ENCODE results near the gene KLHL15.
"Not testable (repeated sequence)": the region's sequence is repeated elsewhere in the genome, so short reads cannot be mapped to it uniquely, and the experiment has no call there.

KLHL15 gene

DNA sequence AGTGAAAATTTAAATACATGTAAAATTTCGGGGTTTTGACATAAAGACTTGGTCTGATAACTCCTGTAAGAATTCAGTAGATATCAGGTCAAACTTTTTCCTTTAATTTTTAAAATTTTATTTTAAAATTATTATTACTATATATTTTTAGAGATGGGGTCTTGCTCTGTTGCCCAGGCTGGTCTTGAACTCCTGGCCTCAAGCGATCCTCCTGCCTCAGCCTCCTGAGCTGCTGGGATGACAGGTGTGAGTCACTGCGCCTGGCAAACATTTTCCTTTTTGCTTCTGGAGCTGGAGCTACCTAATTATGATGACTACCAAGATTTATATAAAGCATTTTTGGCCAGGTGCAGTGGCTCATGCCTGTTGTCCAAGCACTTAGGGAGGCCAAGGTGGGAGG lies 37.3 kb downstream of the KLHL15 start:
- Histone ChIP-seq H3K27me3 (replicated peaks; ENCODE audit: control insufficient read depth, insufficient read depth, low read length) (no peaks in the 10 kb centered on the region), H3K4me3 (replicated peaks; ENCODE audit: low read depth, low read length) (no peak overlapping the region), H3K36me3 (ENCODE audit: control insufficient read depth, insufficient read depth, low read length) (no peaks in the 10 kb centered on the region)
- no peak for DNase-seq (ENCODE audit: extremely low read depth, insufficient read length)
- TF ChIP-seq, protein P1, sequence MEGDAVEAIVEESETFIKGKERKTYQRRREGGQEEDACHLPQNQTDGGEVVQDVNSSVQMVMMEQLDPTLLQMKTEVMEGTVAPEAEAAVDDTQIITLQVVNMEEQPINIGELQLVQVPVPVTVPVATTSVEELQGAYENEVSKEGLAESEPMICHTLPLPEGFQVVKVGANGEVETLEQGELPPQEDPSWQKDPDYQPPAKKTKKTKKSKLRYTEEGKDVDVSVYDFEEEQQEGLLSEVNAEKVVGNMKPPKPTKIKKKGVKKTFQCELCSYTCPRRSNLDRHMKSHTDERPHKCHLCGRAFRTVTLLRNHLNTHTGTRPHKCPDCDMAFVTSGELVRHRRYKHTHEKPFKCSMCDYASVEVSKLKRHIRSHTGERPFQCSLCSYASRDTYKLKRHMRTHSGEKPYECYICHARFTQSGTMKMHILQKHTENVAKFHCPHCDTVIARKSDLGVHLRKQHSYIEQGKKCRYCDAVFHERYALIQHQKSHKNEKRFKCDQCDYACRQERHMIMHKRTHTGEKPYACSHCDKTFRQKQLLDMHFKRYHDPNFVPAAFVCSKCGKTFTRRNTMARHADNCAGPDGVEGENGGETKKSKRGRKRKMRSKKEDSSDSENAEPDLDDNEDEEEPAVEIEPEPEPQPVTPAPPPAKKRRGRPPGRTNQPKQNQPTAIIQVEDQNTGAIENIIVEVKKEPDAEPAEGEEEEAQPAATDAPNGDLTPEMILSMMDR (IDR thresholded peaks at IDR 0.05; ENCODE audit: insufficient read depth, low read length, poor library complexity, severe bottlenecking) = no peak

- no peak overlapping the region for H3K4me3 ChIP-seq (replicated peaks; ENCODE audit: low read depth, low read length)
- TF ChIP-seq, protein P1 (IDR thresholded peaks at IDR 0.05; ENCODE audit: insufficient read depth, low read length, poor library complexity, severe bottlenecking) = no peak
- no peaks in the 10 kb centered on the region for H3K36me3 ChIP-seq (ENCODE audit: control insufficient read depth, insufficient read depth, low read length)
- DNase-seq (ENCODE audit: extremely low read depth, insufficient read length) = no peak
- H3K27me3 ChIP-seq (replicated peaks; ENCODE audit: control insufficient read depth, insufficient read depth, low read length) = no peaks in the 10 kb centered on the region
Measured at GRCh38 chrX:23982891-23983290, 44.1 kb downstream of the KLHL15 start.

DNA sequence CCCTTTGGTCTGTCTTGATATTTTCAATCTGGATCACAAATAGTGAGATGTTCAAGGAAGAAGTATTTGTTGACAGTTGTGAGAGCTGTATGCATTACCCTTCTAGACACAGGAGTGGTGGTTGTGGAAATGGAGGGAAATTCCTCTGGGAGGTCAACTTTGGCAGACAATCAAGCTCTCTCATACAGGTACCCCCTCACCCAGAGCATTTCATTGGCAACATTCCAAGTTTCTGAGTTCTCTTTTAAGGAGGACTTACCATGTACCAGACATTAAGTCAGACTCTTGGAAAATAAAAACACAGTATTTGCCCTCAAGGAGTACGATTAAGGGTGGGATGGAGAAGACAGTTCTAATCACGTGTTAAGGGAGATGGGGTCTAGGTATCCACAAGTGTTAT lies 45.3 kb downstream of the KLHL15 start:
- no peak for DNase-seq (ENCODE audit: extremely low read depth, insufficient read length)

DNA sequence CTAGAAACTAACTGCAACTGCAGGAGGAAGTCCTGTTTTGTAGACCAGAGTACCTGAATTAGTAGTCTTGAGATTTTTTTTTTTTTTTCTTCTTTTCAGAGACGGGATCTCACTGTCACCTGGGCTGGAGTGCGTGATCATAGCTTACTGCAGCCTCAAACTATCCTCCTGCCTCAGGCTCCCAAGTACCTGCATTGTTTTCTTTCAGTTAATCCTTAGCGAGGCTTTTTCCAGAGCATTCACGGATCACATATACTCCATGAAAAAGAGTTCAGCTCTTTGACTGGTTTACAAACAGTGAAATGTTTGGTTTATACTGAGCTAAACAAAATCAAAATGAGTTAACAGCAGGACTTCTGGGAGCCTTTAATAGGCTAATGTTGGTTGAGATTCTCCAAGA lies 45.8 kb downstream of the KLHL15 start:
- H3K4me3 ChIP-seq (replicated peaks; ENCODE audit: low read depth, low read length) = no peak overlapping the region
- no peak for DNase-seq (ENCODE audit: extremely low read depth, insufficient read length)
- no peaks in the 10 kb centered on the region for H3K36me3 ChIP-seq (ENCODE audit: control insufficient read depth, insufficient read depth, low read length)
- TF ChIP-seq, protein P1 (IDR thresholded peaks at IDR 0.05; ENCODE audit: insufficient read depth, low read length, poor library complexity, severe bottlenecking) = no peak
- H3K27me3 ChIP-seq (replicated peaks; ENCODE audit: control insufficient read depth, insufficient read depth, low read length) = no peaks in the 10 kb centered on the region

More for the DNA sequence above, 45.3 kb downstream of the KLHL15 start:
- no peaks in the 10 kb centered on the region for H3K27me3 ChIP-seq (replicated peaks; ENCODE audit: control insufficient read depth, insufficient read depth, low read length)
- TF ChIP-seq, protein P1 (IDR thresholded peaks at IDR 0.05; ENCODE audit: insufficient read depth, low read length, poor library complexity, severe bottlenecking) = no peak
- H3K36me3 ChIP-seq (ENCODE audit: control insufficient read depth, insufficient read depth, low read length) = no peaks in the 10 kb centered on the region
- H3K4me3 ChIP-seq (replicated peaks; ENCODE audit: low read depth, low read length) = no peak overlapping the region

- H3K27me3 ChIP-seq (replicated peaks; ENCODE audit: control insufficient read depth, insufficient read depth, low read length) = no peaks in the 10 kb centered on the region
- no peaks in the 10 kb centered on the region for H3K36me3 ChIP-seq (ENCODE audit: control insufficient read depth, insufficient read depth, low read length)
- DNase-seq (ENCODE audit: extremely low read depth, insufficient read length) = no peak
- TF ChIP-seq, protein P1 (IDR thresholded peaks at IDR 0.05; ENCODE audit: insufficient read depth, low read length, poor library complexity, severe bottlenecking) = no peak
- no peak overlapping the region for H3K4me3 ChIP-seq (replicated peaks; ENCODE audit: low read depth, low read length)
Measured at GRCh38 chrX:23980011-23980441, 47.0 kb downstream of the KLHL15 start.

DNA sequence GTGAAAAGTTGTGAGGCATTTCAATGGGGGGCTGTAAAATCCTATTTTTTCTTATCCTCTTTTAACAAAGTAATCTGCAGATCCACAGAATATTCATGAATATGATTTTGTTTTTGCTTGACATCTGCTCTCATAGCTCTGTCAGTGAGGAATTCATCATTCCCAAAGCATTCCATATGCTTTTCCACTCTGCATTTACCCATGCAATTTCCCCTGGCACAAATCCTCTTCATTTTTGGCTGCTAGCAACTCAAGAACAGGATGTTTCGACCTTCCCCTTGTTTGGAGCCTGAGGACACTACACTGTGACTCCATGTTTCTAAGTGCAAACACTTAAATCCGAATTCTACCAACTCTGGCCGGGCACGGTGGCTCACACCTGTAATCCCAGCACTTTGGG lies 48.5 kb downstream of the KLHL15 start:
- Histone ChIP-seq H3K4me3 (replicated peaks; ENCODE audit: low read depth, low read length) (no peak overlapping the region), H3K27me3 (replicated peaks; ENCODE audit: control insufficient read depth, insufficient read depth, low read length) (no peaks in the 10 kb centered on the region), H3K36me3 (ENCODE audit: control insufficient read depth, insufficient read depth, low read length) (no peaks in the 10 kb centered on the region)
- DNase-seq (ENCODE audit: extremely low read depth, insufficient read length) = no peak
- TF ChIP-seq, protein P1 (IDR thresholded peaks at IDR 0.05; ENCODE audit: insufficient read depth, low read length, poor library complexity, severe bottlenecking) = no peak

- H3K4me3 ChIP-seq (replicated peaks; ENCODE audit: low read depth, low read length); H3K36me3 ChIP-seq (ENCODE audit: control insufficient read depth, insufficient read depth, low read length); H3K27me3 ChIP-seq (replicated peaks; ENCODE audit: control insufficient read depth, insufficient read depth, low read length); DNase-seq (ENCODE audit: extremely low read depth, insufficient read length): not testable (repeated sequence)
Measured at GRCh38 chrX:23965630-23966029, 61.4 kb downstream of the KLHL15 start.

All from GM06990 (cell line).